HG02884 (cell line): ENCODE results near the gene INTS13.
"Not testable (repeated sequence)": the region's sequence is repeated elsewhere in the genome, so short reads cannot be mapped to it uniquely, and the experiment has no call there.

ENCODE experiments used
- ATAC-seq: cut with Tn5 transposase; IDR thresholded peaks from one replicate; pipeline ENCODE4 v1.9.1; 2021; ENCODE audit warnings: mild to moderate bottlenecking, moderate library complexity; ENCODE audit not compliant: unreplicated experiment

INTS13 gene

GRCh38 chr12:26869908-26870459, 67.8 kb downstream of the INTS13 start:
- ATAC-seq: no peak

- ATAC-seq: no peak
Measured at GRCh38 chr12:26869104-26869494, 68.7 kb downstream of the INTS13 start.

- ATAC-seq: no peak
Measured at GRCh38 chr12:26868447-26869103, 69.2 kb downstream of the INTS13 start.

GRCh38 chr12:26867080-26867479, 70.7 kb downstream of the INTS13 start:
- ATAC-seq: peak; percentile 60

- no peak for ATAC-seq
Measured at GRCh38 chr12:26863515-26863914, 74.3 kb downstream of the INTS13 start.

GRCh38 chr12:26862787-26863186, 75.0 kb downstream of the INTS13 start:
- not testable (repeated sequence) for ATAC-seq

- ATAC-seq: no peak
Measured at GRCh38 chr12:26861690-26862089, 76.1 kb downstream of the INTS13 start.

GRCh38 chr12:26857465-26858176, 80.2 kb downstream of the INTS13 start:
- ATAC-seq: no peak

GRCh38 chr12:26855337-26855736, 82.4 kb downstream of the INTS13 start:
- no peak for ATAC-seq
